GM19438 (cell line): Measurements from ENCODE around the gene CYP3A5.
"Not testable (repeated sequence)": the region's sequence is repeated elsewhere in the genome, so short reads cannot be mapped to it uniquely, and the experiment has no call there.

ENCODE experiments used
- ATAC-seq: cut with Tn5 transposase; IDR thresholded peaks from one replicate; pipeline ENCODE4 v1.9.1; 2021; ENCODE audit warnings: low read depth; ENCODE audit not compliant: unreplicated experiment

The CYP3A5 gene

GRCh38 chr7:99679400-99680191, at the start of gene CYP3A5:
CYP3A5 (minus strand) TSS chr7:99679996; CDS start chr7:99679896, 100 bp downstream.
- no peak for ATAC-seq

DNA sequence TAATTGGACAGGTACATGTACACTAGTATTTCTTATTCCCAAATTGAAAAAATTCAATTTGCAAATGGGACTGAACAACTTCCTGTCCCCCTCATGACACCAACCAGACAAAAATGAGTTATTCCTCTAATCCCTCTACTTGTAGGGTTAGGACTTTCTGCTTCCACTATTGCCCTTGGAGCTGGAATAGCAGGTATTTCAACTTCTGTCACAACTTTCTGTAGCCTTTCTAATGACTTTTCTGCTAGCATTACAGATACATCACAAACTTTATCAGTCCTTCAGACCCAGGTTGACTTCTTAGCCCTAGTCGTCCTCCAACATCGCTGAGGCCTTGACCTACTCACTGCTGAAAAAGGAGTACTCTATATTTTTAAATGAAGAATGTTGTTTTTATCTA, 48.8 kb upstream of the CYP3A5 start:
- no peak for ATAC-seq

DNA sequence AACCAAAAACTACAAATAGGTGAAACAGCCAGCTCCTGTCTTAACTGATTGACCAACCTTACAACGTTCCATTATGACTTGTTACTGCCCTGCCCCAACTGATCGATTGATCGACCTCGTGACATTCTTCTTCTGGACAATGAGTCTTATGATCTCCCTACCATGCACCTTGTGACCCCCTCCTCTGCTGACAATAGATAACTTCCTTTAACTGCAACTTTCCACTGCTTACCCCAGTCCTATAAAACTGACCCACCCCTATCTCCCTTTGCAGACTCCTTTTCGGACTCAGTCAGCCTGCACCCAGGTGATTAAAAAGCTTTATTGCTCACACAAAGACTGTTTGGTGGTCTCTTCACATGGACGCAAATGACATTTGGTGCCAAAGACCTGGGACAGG, 43.4 kb upstream of the CYP3A5 start:
- not testable (repeated sequence) for ATAC-seq

GRCh38 chr7:99720800-99721595, 41.2 kb upstream of the CYP3A5 start:
- no peak for ATAC-seq

DNA sequence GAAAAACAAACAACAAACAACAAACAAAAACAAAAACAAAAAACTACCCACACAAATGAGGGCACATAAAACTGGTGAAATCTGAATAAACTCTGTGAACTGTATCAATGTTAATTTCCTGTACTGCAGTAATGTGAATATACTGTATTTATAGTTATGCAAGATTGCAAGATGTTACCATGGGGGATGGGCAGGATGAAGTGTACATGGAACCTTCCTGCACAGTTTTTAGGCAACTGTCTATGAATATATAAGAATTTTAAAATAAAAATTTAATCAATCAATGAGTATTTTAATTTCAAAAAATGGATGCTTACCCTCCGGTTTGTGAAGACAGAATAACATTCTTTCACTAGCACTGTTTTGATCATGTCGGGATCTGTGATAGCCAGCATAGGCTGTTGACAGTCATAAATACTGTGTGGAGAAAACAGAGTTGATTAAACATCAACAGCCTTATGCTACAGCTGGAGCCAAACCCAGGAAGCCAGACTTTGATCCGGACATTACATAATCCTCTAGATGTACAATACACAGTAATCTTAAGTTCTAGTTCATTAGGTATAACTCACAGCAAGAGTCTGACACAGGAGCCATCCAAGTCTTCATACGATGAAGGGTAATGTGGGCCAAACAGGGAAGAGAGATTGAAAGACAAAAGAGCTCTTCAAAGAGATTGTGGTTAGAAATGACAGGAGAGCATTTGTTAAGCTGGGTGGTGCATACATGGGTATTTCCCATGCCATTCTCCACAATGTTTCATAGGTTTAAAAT, 40.4 kb upstream of the CYP3A5 start:
- ATAC-seq = no peak

GRCh38 chr7:99713995-99714570, 34.3 kb upstream of the CYP3A5 start:
- no peak for ATAC-seq

- ATAC-seq = no peak
Observed at GRCh38 chr7:99709838-99710578, 30.2 kb upstream of the CYP3A5 start.

DNA sequence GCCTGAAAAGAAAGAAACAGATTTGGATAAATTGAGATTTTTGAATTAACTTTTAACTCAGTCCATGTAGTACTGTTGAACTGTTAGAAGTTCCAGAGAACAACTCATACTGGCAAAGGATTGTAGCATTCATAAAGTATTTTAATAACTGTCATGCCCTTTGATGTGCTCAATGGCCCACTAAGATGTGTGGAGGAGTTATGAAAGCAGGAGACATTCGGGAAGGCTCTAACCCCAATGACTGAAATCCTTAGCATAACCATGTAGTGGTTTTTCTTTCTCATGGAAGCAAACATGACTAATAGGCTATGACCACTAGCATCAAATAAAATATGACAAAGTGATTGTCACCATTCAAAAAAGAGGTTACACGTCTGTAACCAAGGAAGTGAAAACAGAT, 29.5 kb upstream of the CYP3A5 start:
- no peak for ATAC-seq

DNA sequence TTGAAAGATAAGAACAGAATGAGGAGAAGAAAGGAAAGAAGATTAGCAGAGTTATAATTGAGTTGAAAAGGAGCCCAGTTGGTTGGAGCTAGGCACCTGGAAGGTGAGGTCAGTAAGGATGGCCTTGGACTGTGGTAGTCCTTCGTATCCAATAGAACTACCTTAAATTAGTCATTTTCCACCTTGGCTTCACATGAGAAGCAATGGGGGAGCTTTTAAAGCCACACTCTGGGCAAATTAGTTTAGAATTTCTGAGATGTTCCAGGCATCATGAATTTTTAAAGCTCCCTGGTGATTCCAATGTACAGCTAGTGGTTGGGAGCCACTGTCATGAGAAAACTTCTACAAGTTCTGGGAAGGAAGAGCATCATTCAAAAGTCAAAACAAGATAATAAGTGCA, 27.3 kb upstream of the CYP3A5 start:
- ATAC-seq = no peak

- no peak for ATAC-seq
Observed at GRCh38 chr7:99699946-99700345, 20.1 kb upstream of the CYP3A5 start.

- not testable (repeated sequence) for ATAC-seq
Observed at GRCh38 chr7:99698867-99699730, 19.3 kb upstream of the CYP3A5 start.

DNA sequence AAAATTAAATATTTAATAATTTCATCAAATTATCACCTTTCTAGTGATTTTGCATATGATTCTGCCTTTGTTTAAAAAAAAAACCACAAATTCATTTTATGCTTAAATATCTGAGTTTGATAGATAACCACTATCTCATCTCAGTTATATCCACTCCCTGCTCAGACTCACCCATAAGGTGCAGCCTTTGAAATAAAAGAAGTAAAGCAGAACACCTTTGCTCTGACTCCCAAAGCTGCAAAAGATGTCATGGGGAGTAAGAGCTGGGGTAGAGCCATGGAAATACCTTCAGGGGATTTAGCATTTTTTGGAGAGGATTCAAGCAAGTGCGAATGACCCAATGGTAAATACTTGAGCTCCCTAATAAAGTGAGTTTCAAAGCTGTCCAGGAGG, 15.1 kb upstream of the CYP3A5 start:
- no peak for ATAC-seq

GRCh38 chr7:99694201-99694911, 14.6 kb upstream of the CYP3A5 start:
- no peak for ATAC-seq

DNA sequence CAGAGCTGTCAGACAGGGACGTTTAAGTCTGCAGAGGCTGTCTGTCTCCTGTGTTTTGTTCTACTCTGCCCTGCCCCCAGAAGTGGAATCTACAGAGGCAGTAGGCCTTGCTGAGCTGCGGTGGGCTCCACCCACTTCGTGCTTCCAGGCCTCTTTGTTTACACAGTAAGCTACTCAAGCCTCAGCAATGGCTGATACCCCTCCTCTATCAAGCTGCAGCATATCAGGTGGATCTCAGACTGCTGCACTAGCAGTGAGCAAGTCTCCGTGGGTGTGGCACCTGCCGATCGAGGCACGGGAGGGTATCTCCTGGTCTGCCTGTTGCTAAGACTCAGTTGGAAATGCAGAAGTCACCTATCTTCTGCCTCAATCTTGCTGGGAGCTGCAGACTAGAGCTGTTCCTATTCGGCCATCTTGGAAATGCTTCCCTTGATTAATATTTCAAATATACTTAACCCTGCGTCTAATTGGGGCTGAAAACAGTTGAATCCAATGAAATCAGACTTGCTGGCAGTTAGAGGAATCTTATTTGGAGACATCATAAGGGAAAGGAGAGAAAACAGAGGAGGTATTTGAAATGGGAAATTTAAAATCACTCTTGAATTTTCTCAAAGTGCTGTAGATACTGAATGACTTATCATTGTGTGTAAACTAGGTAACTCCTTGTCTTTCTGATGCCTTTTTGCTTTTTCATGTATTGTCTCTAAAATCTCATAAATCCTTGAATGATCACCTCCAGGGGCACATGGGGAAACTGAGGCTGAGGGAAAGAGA, 13.8 kb upstream of the CYP3A5 start:
- no peak for ATAC-seq

DNA sequence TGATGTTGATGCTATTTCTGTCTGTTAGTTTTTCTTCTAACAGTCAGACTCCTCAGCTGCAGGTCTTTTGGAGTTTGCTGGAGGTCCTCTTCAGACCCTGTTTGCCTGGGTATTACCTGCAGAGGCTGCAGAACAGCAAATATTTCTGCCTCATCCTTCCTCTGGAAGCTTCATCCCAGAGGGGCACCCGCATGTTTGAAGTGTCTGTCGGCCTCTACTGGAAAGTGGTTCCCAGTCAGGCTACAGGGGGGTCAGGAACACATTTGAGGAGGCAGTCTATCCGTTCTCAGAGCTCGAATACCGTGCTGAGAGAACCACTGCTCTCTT, 13.3 kb upstream of the CYP3A5 start:
- no peak for ATAC-seq

- not testable (repeated sequence) for ATAC-seq
Observed at GRCh38 chr7:99692563-99692962, 12.8 kb upstream of the CYP3A5 start.

DNA sequence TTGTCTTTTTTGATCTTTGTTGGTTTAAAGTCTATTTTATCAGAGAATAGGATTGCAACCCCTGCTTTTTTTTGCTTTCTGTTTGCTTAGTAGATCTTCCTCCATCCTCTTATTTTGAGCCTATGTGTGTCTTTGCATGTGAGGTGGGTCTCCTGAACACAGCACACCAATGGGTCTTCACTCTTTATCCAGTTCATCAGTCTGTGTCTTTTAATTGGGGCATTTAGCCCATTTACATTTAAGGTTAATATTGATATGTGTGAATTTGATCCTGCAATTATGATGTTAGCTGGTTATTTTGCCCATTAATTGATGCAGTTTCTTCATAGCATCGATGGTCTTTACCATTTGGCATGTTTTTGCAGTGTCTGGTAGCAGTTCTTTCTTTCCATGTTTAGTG, 11.9 kb upstream of the CYP3A5 start:
- not testable (repeated sequence) for ATAC-seq

- ATAC-seq = not testable (repeated sequence)
Observed at GRCh38 chr7:99690918-99691317, 11.1 kb upstream of the CYP3A5 start.
